SKM-1 (cell line): ENCODE results near the gene TMEM190.
"Not testable (repeated sequence)": the region's sequence is repeated elsewhere in the genome, so short reads cannot be mapped to it uniquely, and the experiment has no call there.

Experiments used
- DNase-seq: peaks from one replicate; lab custom pipeline; 2025; ENCODE audit not compliant: unreplicated experiment; lab: John Stamatoyannopoulos, UW

Gene TMEM190

GRCh38 chr19:55418185-55418584, 41.6 kb downstream of the TMEM190 start:
- no peak for DNase-seq

- no peak for DNase-seq
Measured at GRCh38 chr19:55419103-55419502, 42.5 kb downstream of the TMEM190 start.

GRCh38 chr19:55419624-55420236, 43.1 kb downstream of the TMEM190 start:
- DNase-seq, result no peak

GRCh38 chr19:55421281-55421680, 44.7 kb downstream of the TMEM190 start:
- DNase-seq, result not testable (repeated sequence)

- DNase-seq, result no peak
Measured at GRCh38 chr19:55423225-55424005, 46.8 kb downstream of the TMEM190 start.

- no peak for DNase-seq
Measured at GRCh38 chr19:55424518-55424917, 47.9 kb downstream of the TMEM190 start.

- DNase-seq, result no peak
Measured at GRCh38 chr19:55426042-55426441, 49.4 kb downstream of the TMEM190 start.
